Measurements from ENCODE around the gene LRFN2. TPM values are rescaled to one million over a fixed set of nuclear protein-coding genes. Genes with fewer than 3 reads are reported as not detected.

LRFN2 gene
- total RNA-seq, 2 experiments from 2014 or later = not detected

DNA sequence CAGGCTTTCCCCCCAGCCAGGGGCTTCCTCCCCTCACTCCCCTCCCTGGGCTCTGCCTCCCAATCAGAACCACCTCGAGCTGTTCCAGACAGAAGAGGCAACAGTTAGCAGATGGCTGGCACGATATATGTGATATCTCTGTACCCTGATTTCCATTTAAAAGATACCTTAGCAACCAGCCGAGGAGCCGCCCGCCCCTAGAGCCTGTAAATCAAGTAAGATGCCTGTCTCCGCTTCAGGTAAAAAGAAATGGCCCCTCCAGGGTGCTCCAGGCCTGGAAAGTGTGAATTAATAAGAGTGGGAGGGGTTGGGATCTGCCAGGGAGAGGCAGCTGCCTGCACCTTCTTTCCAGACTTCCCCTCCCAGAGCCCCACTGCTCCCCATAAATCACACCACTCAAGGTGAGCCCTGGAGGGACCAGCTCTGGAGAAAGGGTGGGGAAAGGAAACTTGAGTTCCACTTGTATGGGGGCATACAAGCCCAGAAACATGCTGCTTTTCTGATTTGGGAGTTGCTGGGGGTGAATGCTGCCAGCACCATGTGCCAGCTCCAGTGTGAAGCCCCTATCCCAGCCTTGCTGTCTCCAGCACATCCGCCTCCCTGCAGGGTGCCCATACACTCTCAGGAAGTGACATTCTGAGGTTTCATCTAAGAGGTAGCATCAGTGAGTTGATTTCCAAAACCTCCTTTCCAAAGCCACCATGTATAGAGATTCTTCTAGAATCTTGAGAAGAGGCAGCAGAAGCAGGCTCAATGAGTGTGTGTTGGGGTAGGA lies 148.0 kb downstream of the LRFN2 start:
- DNase-seq (no peak), ATAC-seq (ENCODE audit: poor library complexity) (no peak)
- Histone ChIP-seq H3K27ac (ENCODE audit: low read depth in 1 of 2, low read length in 2 of 2) (no peak overlapping the region), H3K27me3 (ENCODE audit: control insufficient read depth in 1 of 2, insufficient read depth in 2 of 2, low read length in 2 of 2) (no peaks in the 10 kb centered on the region), H3K9me3 (ENCODE audit: control insufficient read depth in 1 of 2, insufficient read depth in 1 of 2, low read length in 2 of 2) (no peaks in the 10 kb centered on the region), H3K4me1 (ENCODE audit: insufficient read depth, low read length) (peaks cover 5% of the 10 kb centered on the region), H3K36me3 (ENCODE audit: insufficient read depth, low read length) (no peaks in the 10 kb centered on the region), H3K4me3 (ENCODE audit: low read length) (no peak overlapping the region)
- CTCF ChIA-PET = no interaction called here
- Mint-ChIP-seq H3K27ac (no peak overlapping the region), H3K36me3 (ENCODE audit: low read depth) (no peaks in the 10 kb centered on the region), H3K4me3 (no peak overlapping the region), H3K27me3 (no peaks in the 10 kb centered on the region), H3K9me3 (no peaks in the 10 kb centered on the region), H3K4me1 (ENCODE audit: low read depth) (no peaks in the 10 kb centered on the region)
- POLR2A ChIA-PET = no interaction called here
- TF ChIP-seq, protein P1, sequence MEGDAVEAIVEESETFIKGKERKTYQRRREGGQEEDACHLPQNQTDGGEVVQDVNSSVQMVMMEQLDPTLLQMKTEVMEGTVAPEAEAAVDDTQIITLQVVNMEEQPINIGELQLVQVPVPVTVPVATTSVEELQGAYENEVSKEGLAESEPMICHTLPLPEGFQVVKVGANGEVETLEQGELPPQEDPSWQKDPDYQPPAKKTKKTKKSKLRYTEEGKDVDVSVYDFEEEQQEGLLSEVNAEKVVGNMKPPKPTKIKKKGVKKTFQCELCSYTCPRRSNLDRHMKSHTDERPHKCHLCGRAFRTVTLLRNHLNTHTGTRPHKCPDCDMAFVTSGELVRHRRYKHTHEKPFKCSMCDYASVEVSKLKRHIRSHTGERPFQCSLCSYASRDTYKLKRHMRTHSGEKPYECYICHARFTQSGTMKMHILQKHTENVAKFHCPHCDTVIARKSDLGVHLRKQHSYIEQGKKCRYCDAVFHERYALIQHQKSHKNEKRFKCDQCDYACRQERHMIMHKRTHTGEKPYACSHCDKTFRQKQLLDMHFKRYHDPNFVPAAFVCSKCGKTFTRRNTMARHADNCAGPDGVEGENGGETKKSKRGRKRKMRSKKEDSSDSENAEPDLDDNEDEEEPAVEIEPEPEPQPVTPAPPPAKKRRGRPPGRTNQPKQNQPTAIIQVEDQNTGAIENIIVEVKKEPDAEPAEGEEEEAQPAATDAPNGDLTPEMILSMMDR (IDR thresholded peaks at IDR 0.05) = no peak
- intact Hi-C loops (cut with DNase I, micrococcal nuclease) = no loop called here

DNA sequence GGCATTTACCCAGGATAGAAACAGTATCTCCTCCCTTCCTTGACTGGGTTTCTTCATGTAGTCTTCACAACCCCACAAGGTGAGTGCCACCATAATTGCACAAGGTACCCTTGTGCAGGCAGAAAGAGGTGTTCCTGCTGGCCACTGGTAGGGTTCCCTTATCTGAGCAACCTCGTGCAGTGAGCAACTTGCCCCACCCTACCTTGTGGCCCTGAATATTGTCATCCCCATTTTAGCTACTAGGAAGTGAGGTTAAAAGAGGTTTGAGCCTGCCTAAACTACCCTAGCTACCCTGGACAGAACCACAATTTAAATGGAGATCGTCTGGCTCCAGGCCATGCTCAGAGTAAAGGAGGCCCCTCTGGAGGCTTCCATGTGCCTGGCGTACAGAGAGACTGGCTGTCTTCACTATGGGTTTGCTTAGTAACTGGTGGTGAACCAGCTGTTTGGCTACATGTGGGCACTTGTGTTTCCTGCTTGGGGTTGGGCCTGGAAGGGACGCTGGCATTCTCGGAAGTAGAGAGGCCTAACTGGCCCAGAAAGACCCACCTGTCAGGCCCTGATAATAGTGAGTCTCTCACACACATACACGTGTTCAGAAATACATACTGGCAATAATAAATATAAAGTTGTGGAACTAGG lies 148.8 kb downstream of the LRFN2 start:
- ATAC-seq (ENCODE audit: poor library complexity) (no peak), DNase-seq (no peak)
- Mint-ChIP-seq H3K27me3 (no peaks in the 10 kb centered on the region), H3K27ac (no peak overlapping the region), H3K4me1 (ENCODE audit: low read depth) (no peaks in the 10 kb centered on the region), H3K4me3 (no peak overlapping the region), H3K9me3 (no peaks in the 10 kb centered on the region), H3K36me3 (ENCODE audit: low read depth) (no peaks in the 10 kb centered on the region)
- TF ChIP-seq, protein P1 (IDR thresholded peaks at IDR 0.05) = no peak
- Histone ChIP-seq H3K36me3 (ENCODE audit: insufficient read depth, low read length) (no peaks in the 10 kb centered on the region), H3K9me3 (ENCODE audit: control insufficient read depth in 1 of 2, insufficient read depth in 1 of 2, low read length in 2 of 2) (no peaks in the 10 kb centered on the region), H3K27me3 (ENCODE audit: control insufficient read depth in 1 of 2, insufficient read depth in 2 of 2, low read length in 2 of 2) (no peaks in the 10 kb centered on the region), H3K27ac (ENCODE audit: low read depth in 1 of 2, low read length in 2 of 2) (no peak overlapping the region), H3K4me1 (ENCODE audit: insufficient read depth, low read length) (peaks cover 5% of the 10 kb centered on the region), H3K4me3 (ENCODE audit: low read length) (no peak overlapping the region)
- ChIA-PET POLR2A (no interaction called here), CTCF (no interaction called here)
- intact Hi-C loops (cut with DNase I, micrococcal nuclease) = no loop called here

DNA sequence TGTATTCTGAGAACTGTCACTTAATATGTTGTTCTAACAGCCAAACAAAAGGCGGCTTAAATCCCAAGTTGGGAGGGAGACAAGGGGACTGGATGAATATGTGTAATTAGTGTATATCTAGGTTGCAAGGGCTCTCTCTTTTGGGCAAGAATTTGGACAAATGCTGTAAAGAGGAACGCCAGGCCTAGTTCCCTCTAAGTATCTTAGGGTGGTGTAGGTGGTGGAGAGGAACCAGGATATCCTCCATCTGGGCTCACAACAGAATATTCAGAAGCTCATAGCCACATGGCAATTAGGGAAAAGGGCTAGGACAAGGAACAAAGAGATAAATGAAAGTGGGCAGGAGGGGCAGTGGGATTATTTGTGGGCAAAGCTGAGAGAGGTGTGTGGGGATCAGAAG lies 149.5 kb downstream of the LRFN2 start:
- POLR2A ChIA-PET = no interaction called here
- no peak for ATAC-seq (ENCODE audit: poor library complexity)

More for the DNA sequence above, 149.5 kb downstream of the LRFN2 start:
- TF ChIP-seq, protein P1 (IDR thresholded peaks at IDR 0.05) = no peak
- CTCF ChIA-PET = no interaction called here
- no peaks in the 10 kb centered on the region for H3K4me1 Mint-ChIP-seq (ENCODE audit: low read depth)
- Histone ChIP-seq H3K27ac (ENCODE audit: low read depth in 1 of 2, low read length in 2 of 2) (no peak overlapping the region), H3K27me3 (ENCODE audit: control insufficient read depth in 1 of 2, insufficient read depth in 2 of 2, low read length in 2 of 2) (no peaks in the 10 kb centered on the region), H3K36me3 (ENCODE audit: insufficient read depth, low read length) (no peaks in the 10 kb centered on the region), H3K4me1 (ENCODE audit: insufficient read depth, low read length) (peaks cover 5% of the 10 kb centered on the region), H3K9me3 (ENCODE audit: control insufficient read depth in 1 of 2, insufficient read depth in 1 of 2, low read length in 2 of 2) (no peaks in the 10 kb centered on the region), H3K4me3 (ENCODE audit: low read length) (no peak overlapping the region)
- H3K27me3 Mint-ChIP-seq = no peaks in the 10 kb centered on the region
- DNase-seq = no peak
- no peak overlapping the region for H3K27ac Mint-ChIP-seq
- H3K36me3 Mint-ChIP-seq (ENCODE audit: low read depth) = no peaks in the 10 kb centered on the region
- H3K9me3 Mint-ChIP-seq = no peaks in the 10 kb centered on the region
- intact Hi-C loops (cut with DNase I, micrococcal nuclease) = no loop called here
- no peak overlapping the region for H3K4me3 Mint-ChIP-seq
